Body of pancreas (tissue), 4 donors: ENCODE results near the gene FOXF1. TPM values are rescaled to one million over a fixed set of nuclear protein-coding genes. Genes with fewer than 3 reads are reported as not detected.

Experiments used
- ATAC-seq: fragments of 150-250 bp; one replicate; pipeline ENCODE4 v1.9.1; 2016
- DNase-seq, 4 donors: peaks; one replicate each; pipeline ENCODE4 v3.0.0-alpha.2; 2019
- H3K27ac ChIP-seq, 4 donors: fragments of 200-600 bp; sonication (generic); 1 replicate in 3 of 4; 2 replicates in 1 of 4; pipeline versions ENCODE4 v1.5.1 to v1.6.1; 2016 to 2019; ENCODE audit warnings: mild to moderate bottlenecking in 1 of 4, mixed read lengths in 1 of 4, moderate library complexity in 1 of 4
- H3K27me3 ChIP-seq, 2 donors: fragments of 200-600 bp; sonication (generic); one replicate each; pipeline ENCODE4 v1.6.0; 2016; ENCODE audit warnings: mild to moderate bottlenecking in 1 of 2
- H3K36me3 ChIP-seq, 2 donors: fragments of 200-600 bp; sonication (generic); replicated peaks in 1 of 2; 2 replicates each; pipeline ENCODE4 v1.5.1; 2016; ENCODE audit warnings: low read depth in 2 of 2; ENCODE audit not compliant: insufficient read depth in 1 of 2
- H3K4me1 ChIP-seq: fragments of 200-600 bp; sonication (generic); one replicate; pipeline ENCODE4 v1.6.0; 2016
- H3K4me3 ChIP-seq, 2 donors: fragments of 200-600 bp; sonication (generic); 1 replicate in 1 of 2; 2 replicates in 1 of 2; pipeline ENCODE4 v1.5.1; 2016 to 2019
- H3K9me3 ChIP-seq, 3 donors: fragments of 200-600 bp; sonication (generic); 1 replicate in 2 of 3; 2 replicates in 1 of 3; pipeline ENCODE4 v1.5.1; 2016
- POLR2A ChIP-seq, 3 donors: fragments of 450-650 bp; IDR thresholded peaks; one replicate each; pipeline ENCODE4 v1.6.1; 2016; ENCODE audit warnings: antibody characterized with exemption in 3 of 3, mild to moderate bottlenecking in 2 of 3
- WGBS, 2 donors: methylation state at CpG; one replicate each; pipeline ENCODE4 v1.1.5; 2017; 5-methylcytosine and 5-hydroxymethylcytosine counted together
- intact Hi-C: fragments of 100-400 bp; cut with DNase I; formaldehyde crosslinking; loops from one replicate; pipeline ENCODE4 v1.15.1; 2023
- total RNA-seq, 2 donors: library from RNA; depleted of rRNA; stranded (reverse); fragments of >200 nt; gene quantifications; one replicate each; pipeline ENCODE4 v1.1.0, GENCODE V29; 2016
- TF ChIP-seq, protein P1 (sequence below), 7 experiments: fragments of 450-650 bp in 4 of 7; fragments of 200-600 bp in 3 of 7; sonication (generic) in 3 of 7; IDR thresholded peaks; one replicate each; pipeline ENCODE4 v1.5.1; 2016 to 2019; ENCODE audit warnings: antibody characterized with exemption in 7 of 7

Gene FOXF1
- total RNA-seq, 2 donors from 2014 or later = 0.52 to 7.3 TPM

GRCh38 chr16:86533076-86533475, 22.7 kb downstream of the FOXF1 start:
- Histone ChIP-seq H3K4me3 (no peak overlapping the region), H3K27ac (no peak overlapping the region), H3K27me3 (no peaks in the 10 kb centered on the region), H3K36me3 (no peaks in the 10 kb centered on the region), H3K9me3 (no peaks in the 10 kb centered on the region), H3K4me1 (no peaks in the 10 kb centered on the region)
- intact Hi-C loops = no loop called here
- no peak for ATAC-seq
- TF ChIP-seq, protein P1, sequence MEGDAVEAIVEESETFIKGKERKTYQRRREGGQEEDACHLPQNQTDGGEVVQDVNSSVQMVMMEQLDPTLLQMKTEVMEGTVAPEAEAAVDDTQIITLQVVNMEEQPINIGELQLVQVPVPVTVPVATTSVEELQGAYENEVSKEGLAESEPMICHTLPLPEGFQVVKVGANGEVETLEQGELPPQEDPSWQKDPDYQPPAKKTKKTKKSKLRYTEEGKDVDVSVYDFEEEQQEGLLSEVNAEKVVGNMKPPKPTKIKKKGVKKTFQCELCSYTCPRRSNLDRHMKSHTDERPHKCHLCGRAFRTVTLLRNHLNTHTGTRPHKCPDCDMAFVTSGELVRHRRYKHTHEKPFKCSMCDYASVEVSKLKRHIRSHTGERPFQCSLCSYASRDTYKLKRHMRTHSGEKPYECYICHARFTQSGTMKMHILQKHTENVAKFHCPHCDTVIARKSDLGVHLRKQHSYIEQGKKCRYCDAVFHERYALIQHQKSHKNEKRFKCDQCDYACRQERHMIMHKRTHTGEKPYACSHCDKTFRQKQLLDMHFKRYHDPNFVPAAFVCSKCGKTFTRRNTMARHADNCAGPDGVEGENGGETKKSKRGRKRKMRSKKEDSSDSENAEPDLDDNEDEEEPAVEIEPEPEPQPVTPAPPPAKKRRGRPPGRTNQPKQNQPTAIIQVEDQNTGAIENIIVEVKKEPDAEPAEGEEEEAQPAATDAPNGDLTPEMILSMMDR (IDR thresholded peaks at IDR 0.05) = no peak
- no peak for TF ChIP-seq POLR2A (IDR thresholded peaks at IDR 0.05)
- 92 to 93% methylated on average over 8 of the region's 8 CpGs for WGBS, 2 donors
- no peak for DNase-seq

GRCh38 chr16:86533767-86534351, 23.5 kb downstream of the FOXF1 start:
- WGBS, 2 donors = 89 to 90% methylated on average over 5 to 8 of the region's 8 CpGs
- Histone ChIP-seq H3K4me1 (no peaks in the 10 kb centered on the region), H3K9me3 (no peaks in the 10 kb centered on the region), H3K4me3 (no peak overlapping the region), H3K36me3 (peaks cover 0 to 2% of the 10 kb centered on the region in 2 donors), H3K27ac (no peak overlapping the region), H3K27me3 (no peaks in the 10 kb centered on the region)
- TF ChIP-seq, protein P1 (IDR thresholded peaks at IDR 0.05) = no peak
- TF ChIP-seq POLR2A (IDR thresholded peaks at IDR 0.05) = no peak
- ATAC-seq = no peak
- intact Hi-C loops = no loop called here
- DNase-seq = no peak

DNA sequence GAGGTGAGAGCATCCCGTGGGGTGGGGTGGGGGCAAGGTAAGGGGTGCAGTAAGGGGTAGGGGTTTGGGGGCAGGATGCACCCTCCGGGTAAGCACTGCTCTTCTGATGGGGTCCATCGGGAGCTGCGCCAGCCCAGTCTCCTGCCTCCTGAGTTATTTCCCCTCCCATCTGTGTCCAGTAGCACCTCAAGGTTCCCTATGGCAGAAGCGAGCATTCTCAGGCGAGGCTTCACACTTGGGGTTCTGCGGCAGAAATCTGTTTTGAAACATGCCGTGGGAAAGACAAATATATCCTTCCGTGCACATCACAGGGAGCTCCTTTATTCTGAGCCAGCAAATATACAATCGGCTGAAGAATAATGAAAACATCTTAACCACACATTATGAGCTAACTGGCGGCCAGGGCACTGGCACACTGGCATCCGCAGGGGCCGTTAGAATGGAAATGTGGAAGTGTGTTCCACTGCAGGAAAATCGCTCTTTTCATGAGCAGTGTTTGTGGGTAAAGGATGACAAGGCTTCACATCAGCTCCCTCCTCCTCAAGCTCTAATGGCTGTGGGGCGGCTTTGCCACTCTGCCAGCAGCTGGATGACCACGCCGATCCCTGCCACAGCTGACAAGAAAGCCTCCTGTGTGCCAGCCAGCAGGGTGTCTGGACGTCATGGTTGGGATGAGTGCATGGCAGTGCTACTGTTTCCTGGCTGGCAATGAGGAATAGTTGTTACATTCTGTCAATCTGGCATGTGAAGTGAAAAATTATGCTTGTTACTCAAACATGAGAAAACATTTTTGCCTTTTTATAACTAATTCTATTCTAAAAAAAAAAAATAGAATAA, 24.7 kb downstream of the FOXF1 start:
- TF ChIP-seq POLR2A (IDR thresholded peaks at IDR 0.05) = no peak
- TF ChIP-seq, protein P1 (IDR thresholded peaks at IDR 0.05) = no peak
- Histone ChIP-seq H3K27ac (no peak overlapping the region), H3K27me3 (no peaks in the 10 kb centered on the region), H3K36me3 (peaks cover 1 to 10% of the 10 kb centered on the region in 2 donors), H3K4me1 (no peaks in the 10 kb centered on the region), H3K9me3 (no peaks in the 10 kb centered on the region), H3K4me3 (no peak overlapping the region)
- ATAC-seq (no peak), DNase-seq (no peak)
- WGBS, 2 donors = 83 to 84% methylated on average over 15 to 18 of the region's 18 CpGs
- intact Hi-C loops = no loop called here

DNA sequence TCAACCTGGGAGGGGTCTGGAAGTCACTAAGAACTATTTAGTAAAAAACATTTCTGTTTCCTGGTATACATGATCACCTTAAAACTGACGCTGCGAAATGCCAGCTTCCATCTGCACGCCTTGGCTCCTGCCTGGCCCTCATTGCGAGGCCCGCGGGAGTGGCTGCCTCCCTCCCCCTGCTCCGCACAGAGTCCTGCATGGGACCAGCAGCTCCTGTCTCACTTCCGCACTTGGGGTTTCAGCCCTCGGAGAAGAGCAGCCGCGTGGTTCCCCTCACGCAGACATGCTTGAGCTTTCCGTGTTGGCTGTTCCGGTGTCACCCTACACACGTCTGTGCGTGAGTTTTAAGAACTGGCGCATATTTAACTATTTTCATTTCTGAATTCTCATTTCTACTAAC, 26.3 kb downstream of the FOXF1 start:
- Histone ChIP-seq H3K9me3 (no peaks in the 10 kb centered on the region), H3K4me1 (no peaks in the 10 kb centered on the region), H3K4me3 (no peak overlapping the region), H3K27ac (no peak overlapping the region), H3K27me3 (no peaks in the 10 kb centered on the region), H3K36me3 (peaks cover 12 to 21% of the 10 kb centered on the region in 2 donors)
- no peak for ATAC-seq
- intact Hi-C loops = no loop called here
- no peak for DNase-seq
- TF ChIP-seq POLR2A (IDR thresholded peaks at IDR 0.05) = no peak
- TF ChIP-seq, protein P1 (IDR thresholded peaks at IDR 0.05) = no peak
- 93 to 96% methylated on average over 17 of the region's 17 CpGs for WGBS, 2 donors
